Gastroesophageal sphincter (tissue), 4 donors: ENCODE measurements around the gene TBPL2. TPM values are rescaled to one million over a fixed set of nuclear protein-coding genes. Genes with fewer than 3 reads are reported as not detected.
A peak's percentile ranks its signal among the peaks of the same experiment; 100 is the strongest.

Experiments used
- ATAC-seq: fragments of 150-250 bp; one replicate; pipeline ENCODE4 v1.9.1; 2016; ENCODE audit warnings: mild to moderate bottlenecking, moderate library complexity
- H3K27ac ChIP-seq, 4 donors: fragments of 200-600 bp; sonication (generic) in 3 of 4; 1 replicate in 3 of 4; 2 replicates in 1 of 4; pipeline ENCODE4 v1.5.1; 2016 to 2019
- H3K27me3 ChIP-seq: fragments of 200-600 bp; sonication (generic); one replicate; pipeline ENCODE4 v1.5.1; 2019
- H3K36me3 ChIP-seq, 2 donors: fragments of 200-600 bp; sonication (generic); one replicate each; pipeline ENCODE4 v1.5.1; 2019; ENCODE audit warnings: control low read depth in 1 of 2
- H3K4me1 ChIP-seq, 3 donors: fragments of 200-600 bp; sonication (generic); 1 replicate in 2 of 3; 2 replicates in 1 of 3; pipeline ENCODE4 v1.5.1; 2016 to 2019; ENCODE audit warnings: control low read depth in 2 of 3
- H3K4me3 ChIP-seq, 2 donors: fragments of 200-600 bp; sonication (generic); one replicate each; pipeline ENCODE4 v1.5.1; 2019; ENCODE audit warnings: mild to moderate bottlenecking in 1 of 2, moderate library complexity in 1 of 2
- H3K9me3 ChIP-seq, 3 donors: fragments of 200-600 bp; sonication (generic); one replicate each; pipeline ENCODE4 v1.5.1; 2017 to 2019; ENCODE audit warnings: control low read depth in 2 of 3
- CTCF ChIP-seq, 4 experiments: fragments of 200-600 bp in 2 of 4; fragments of 450-650 bp in 2 of 4; sonication (generic) in 1 of 4; IDR thresholded peaks; one replicate each; pipeline ENCODE4 v1.5.1; 2017 to 2019; ENCODE audit warnings: antibody characterized with exemption in 4 of 4, mild to moderate bottlenecking in 2 of 4, moderate library complexity in 2 of 4
- EP300 ChIP-seq: sonication (generic); formaldehyde crosslinking; IDR thresholded peaks from one replicate; pipeline ENCODE4 v1.6.1; 2017; ENCODE audit warnings: antibody characterized with exemption, mild to moderate bottlenecking
- POLR2A ChIP-seq, 2 donors: fragments of 450-650 bp; IDR thresholded peaks; one replicate each; pipeline ENCODE4 v1.6.1; 2017; ENCODE audit warnings: antibody characterized with exemption in 2 of 2, mild to moderate bottlenecking in 2 of 2, moderate library complexity in 1 of 2
- POLR2AphosphoS5 ChIP-seq: sonication (generic); formaldehyde crosslinking; IDR thresholded peaks from one replicate; pipeline ENCODE4 v1.6.1; 2017; ENCODE audit warnings: antibody characterized with exemption
- WGBS, 2 donors: methylation state at CpG; one replicate each; pipeline ENCODE4 v1.1.5; 2018; ENCODE audit warnings: low coverage in 1 of 2; 5-methylcytosine and 5-hydroxymethylcytosine counted together
- total RNA-seq, 4 donors: library from RNA; depleted of rRNA; stranded (reverse); fragments of >200 nt; gene quantifications; one replicate each; pipeline ENCODE4 v1.1.0, GENCODE V29; 2016

TBPL2 gene
- total RNA-seq, 4 donors from 2014 or later: not detected

- no peak for TF ChIP-seq POLR2A (IDR thresholded peaks at IDR 0.05)
- no peak for TF ChIP-seq POLR2AphosphoS5
- no peak for TF ChIP-seq EP300
- no peak for TF ChIP-seq CTCF (IDR thresholded peaks at IDR 0.05)
- WGBS, 2 donors: 71 to 72% methylated on average over 3 to 4 of the region's 4 CpGs
- Histone ChIP-seq H3K27me3 (no peaks in the 10 kb centered on the region), H3K4me3 (no peak overlapping the region), H3K4me1 (peaks cover 0 to 13% (median 0%) of the 10 kb centered on the region in 3 donors), H3K9me3 (no peaks in the 10 kb centered on the region), H3K27ac (peak overlapping the region in 2 of 4 donors; percentile 16 to 30), H3K36me3 (peaks cover under 1 to 97% of the 10 kb centered on the region in 2 donors)
- ATAC-seq: no peak
Observed at GRCh38 chr14:55382483-55382882, 57.9 kb downstream of the TBPL2 start.

GRCh38 chr14:55381561-55381960 is 58.9 kb downstream of the TBPL2 start:
- Histone ChIP-seq H3K27ac (no peak overlapping the region), H3K4me3 (no peak overlapping the region), H3K9me3 (no peaks in the 10 kb centered on the region), H3K36me3 (peaks cover 7 to 97% of the 10 kb centered on the region in 2 donors), H3K4me1 (peaks cover 0 to 13% (median 0%) of the 10 kb centered on the region in 3 donors), H3K27me3 (no peaks in the 10 kb centered on the region)
- WGBS, 2 donors: 80 to 89% methylated on average over 1 to 2 of the region's 2 CpGs
- TF ChIP-seq POLR2A (IDR thresholded peaks at IDR 0.05) (no peak), POLR2AphosphoS5 (no peak), EP300 (no peak), CTCF (IDR thresholded peaks at IDR 0.05) (no peak)
- ATAC-seq: no peak

- no peak overlapping the region for H3K4me3 ChIP-seq
- TF ChIP-seq EP300 (no peak), POLR2A (IDR thresholded peaks at IDR 0.05) (no peak), POLR2AphosphoS5 (no peak), CTCF (IDR thresholded peaks at IDR 0.05) (no peak)
- H3K27ac ChIP-seq: no peak overlapping the region
- H3K27me3 ChIP-seq: no peaks in the 10 kb centered on the region
- H3K36me3 ChIP-seq: peaks cover 7 to 97% of the 10 kb centered on the region in 2 donors
- H3K9me3 ChIP-seq: no peaks in the 10 kb centered on the region
- WGBS, 2 donors: 81 to 90% methylated on average over 5 of the region's 5 CpGs
- H3K4me1 ChIP-seq: peaks cover 0 to 13% (median 0%) of the 10 kb centered on the region in 3 donors
- ATAC-seq: no peak
Observed at GRCh38 chr14:55381040-55381439, 59.4 kb downstream of the TBPL2 start.

GRCh38 chr14:55377236-55377635 is 63.2 kb downstream of the TBPL2 start:
- Histone ChIP-seq H3K27ac (no peak overlapping the region), H3K4me3 (no peak overlapping the region), H3K4me1 (no peaks in the 10 kb centered on the region), H3K36me3 (peaks cover 7 to 95% of the 10 kb centered on the region in 2 donors), H3K9me3 (no peaks in the 10 kb centered on the region), H3K27me3 (no peaks in the 10 kb centered on the region)
- TF ChIP-seq POLR2AphosphoS5 (no peak), POLR2A (IDR thresholded peaks at IDR 0.05) (no peak), CTCF (IDR thresholded peaks at IDR 0.05) (no peak), EP300 (no peak)
- ATAC-seq: no peak
- WGBS, 2 donors: 98 to 100% methylated on average over 2 to 5 of the region's 5 CpGs

GRCh38 chr14:55374771-55375170 is 65.6 kb downstream of the TBPL2 start:
- Histone ChIP-seq H3K9me3 (no peaks in the 10 kb centered on the region), H3K36me3 (peaks cover 7 to 93% of the 10 kb centered on the region in 2 donors), H3K27me3 (no peaks in the 10 kb centered on the region), H3K4me1 (no peaks in the 10 kb centered on the region), H3K4me3 (no peak overlapping the region), H3K27ac (no peak overlapping the region)
- WGBS, 2 donors: 89 to 96% methylated on average over 4 of the region's 4 CpGs
- no peak for TF ChIP-seq POLR2A (IDR thresholded peaks at IDR 0.05)
- TF ChIP-seq EP300: no peak
- no peak for TF ChIP-seq POLR2AphosphoS5
- no peak for TF ChIP-seq CTCF (IDR thresholded peaks at IDR 0.05)
- no peak for ATAC-seq
